K562 treated with DMSO at 1 percent for 4 hours (cell line): ENCODE results near the gene TOPORS. TPM values are rescaled to one million over a fixed set of nuclear protein-coding genes. Genes with fewer than 3 reads are reported as not detected.

Experiments used
- total RNA-seq: library from RNA; unstranded; fragments of 300-600 nt; gene quantifications from 2 replicates; pipeline ENCODE4 v1.2.3, GENCODE V29; 2022; ENCODE audit not compliant: insufficient read depth

The TOPORS gene
- 4.7 and 6.6 TPM in 2 replicates for total RNA-seq

DNA sequence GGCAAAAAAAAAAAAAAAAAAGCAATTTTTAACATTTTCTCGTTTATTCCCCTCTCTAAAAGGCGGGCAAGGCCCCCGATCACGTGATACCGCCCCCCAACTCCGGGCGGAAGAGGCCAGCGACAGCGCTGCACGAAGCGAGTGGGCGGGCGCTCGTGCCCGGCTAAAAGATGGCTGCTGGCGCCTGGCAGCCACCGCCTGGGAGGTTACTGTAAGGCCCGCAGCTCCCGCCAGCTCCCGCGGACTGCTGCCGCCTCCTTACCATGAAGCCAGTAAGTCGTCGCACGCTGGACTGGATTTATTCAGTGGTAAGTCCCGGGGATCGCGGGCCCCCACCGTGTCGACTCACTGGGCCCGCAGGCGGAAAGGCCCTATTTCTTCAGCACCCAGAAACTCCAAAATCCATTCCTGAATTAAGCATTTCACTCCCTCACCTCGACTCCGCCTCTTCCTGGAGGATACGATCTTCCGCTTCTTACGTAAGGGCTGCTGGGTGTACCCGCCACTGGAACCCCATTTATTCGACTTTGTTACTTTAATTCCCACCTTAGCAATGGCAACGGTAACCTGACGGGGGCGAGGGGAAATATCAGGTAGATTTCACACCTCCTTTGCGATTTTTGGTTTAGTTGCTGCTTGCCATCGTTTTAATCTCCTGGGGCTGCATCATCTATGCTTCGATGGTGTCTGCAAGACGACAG, at the start of gene TOPORS, which contains the start of gene SMIM27:
TOPORS (minus strand) TSS at position 415 of the 701 bp plus-strand sequence; CDS start at position 265, 150 bp downstream.
SMIM27 (plus strand) TSS at position 156 of the 701 bp plus-strand sequence; CDS start at position 264, 108 bp downstream.

DNA sequence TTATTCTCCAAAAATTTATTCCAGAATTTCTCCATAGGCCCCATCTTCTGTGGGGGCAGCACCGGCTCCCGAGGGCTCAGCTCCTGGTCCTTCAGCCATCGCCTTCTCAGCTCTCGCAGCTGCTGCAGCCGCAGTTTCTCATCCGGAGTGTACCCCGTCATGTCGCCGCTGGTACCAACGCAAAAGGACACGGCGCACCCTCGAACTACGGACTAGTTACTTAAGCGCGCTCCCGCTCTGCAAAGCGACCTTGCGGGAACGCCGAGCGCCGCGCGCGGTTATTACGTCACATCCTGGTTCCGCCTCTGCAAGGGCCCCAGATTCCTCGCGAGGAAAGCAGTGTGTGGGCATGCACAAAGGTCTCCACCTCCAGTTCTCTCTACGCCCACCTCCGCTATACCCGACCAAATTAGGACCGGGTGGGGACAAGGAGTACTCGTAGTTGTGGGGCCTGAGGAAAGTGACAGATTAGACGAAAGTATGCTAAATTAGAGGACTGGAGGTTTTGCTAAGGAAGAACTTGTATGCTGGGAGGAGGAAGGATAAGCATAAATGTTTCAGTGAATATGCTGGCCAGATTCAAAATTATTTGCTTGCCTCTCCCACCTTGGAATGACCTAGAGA, 20.6 kb upstream of the TOPORS start, which contains the start of gene NDUFB6:
NDUFB6 (minus strand) TSS at position 260 of the 624 bp plus-strand sequence; CDS start at position 161, 99 bp downstream.

DNA sequence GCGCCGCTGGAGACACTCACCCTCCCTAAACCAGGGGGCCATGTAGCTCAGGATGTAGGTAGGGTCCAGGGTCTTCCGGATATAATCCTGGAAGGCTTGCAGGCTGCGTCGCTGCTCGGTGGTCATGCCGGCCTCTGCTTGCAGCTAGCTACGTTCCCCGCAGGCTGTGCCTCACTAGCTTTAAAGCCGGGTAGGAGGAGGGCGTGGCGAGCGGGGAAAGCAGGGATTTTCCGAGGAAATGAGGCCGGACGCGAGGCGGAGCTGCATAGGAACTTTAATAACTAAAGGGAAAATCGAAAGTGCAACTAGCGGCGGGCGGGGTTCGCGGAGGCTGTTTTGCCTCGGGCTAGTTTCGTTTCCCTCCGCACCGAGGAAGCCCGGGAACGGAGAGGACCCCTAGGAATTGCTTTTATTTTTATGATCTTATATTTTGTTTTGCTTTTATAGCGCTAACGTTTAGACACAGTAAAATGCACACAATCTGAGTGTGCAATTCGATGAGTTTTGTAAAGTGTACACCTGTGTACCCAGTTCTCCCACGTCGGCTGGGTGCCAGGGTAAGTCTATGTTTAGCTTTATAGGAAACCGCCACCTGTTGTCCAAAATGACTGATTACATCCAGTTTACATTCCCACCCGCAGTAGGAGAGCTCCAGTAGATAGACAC, 26.2 kb downstream of the TOPORS start, which contains the start of gene RIGI:
RIGI (minus strand) TSS at position 156 of the 666 bp plus-strand sequence; CDS start at position 126, 30 bp downstream.

Other genes with a start within 250 kb of the TOPORS start
- 9.3 and 9.8 TPM in 2 replicates for gene ACO1, start 167.9 kb downstream of the TOPORS start, total RNA-seq
- gene RIGI, start 26.4 kb downstream of the TOPORS start, total RNA-seq = 0.57 and 1.2 TPM in 2 replicates
- gene SMIM27, start 259 bp downstream of the TOPORS start, total RNA-seq = 13.3 and 13.6 TPM in 2 replicates
- gene NDUFB6, start 20.6 kb upstream of the TOPORS start, total RNA-seq = 26.4 and 33.3 TPM in 2 replicates
- not detected in 2 replicates for gene TAF1L, start 83.1 kb upstream of the TOPORS start, total RNA-seq
- gene TMEM215, start 231.0 kb upstream of the TOPORS start, total RNA-seq = not detected in 2 replicates